PC-9 (cell line): ENCODE measurements around the gene MAP2K1. TPM values are rescaled to one million over a fixed set of nuclear protein-coding genes. Genes with fewer than 3 reads are reported as not detected.
A peak's percentile ranks its signal among the peaks of the same experiment; 100 is the strongest.

Experiments
- BruUV-seq: library from RNA; stranded (reverse); fragments of 400-500 nt; replicated peaks from 2 replicates; lab custom pipeline; 2021; lab: Mats Ljungman, UMichigan
- CTCF ChIA-PET: fragments of 300-600 bp; sonication (Branson Sonifier 250); formaldehyde crosslinking; loops from one replicate; lab custom pipeline; 2022; ENCODE audit warnings: antibody characterized with exemption; lab: Charles Lee
- POLR2A ChIA-PET: fragments of 300-600 bp; sonication (Branson Sonifier 250); formaldehyde crosslinking; loops from one replicate; lab custom pipeline; 2022; ENCODE audit warnings: antibody characterized with exemption; ENCODE audit not compliant: unreplicated experiment; lab: Charles Lee
- DNase-seq, 2 experiments: peaks; one replicate each; pipeline versions ENCODE4 v3.0.0 to v3.0.0-alpha.2; 2015 to 2022; ENCODE audit warnings: mixed read lengths in 1 of 2
- H2AFZ ChIP-seq: fragments of 200-600 bp; sonication (generic); 2 replicates; pipeline ENCODE4 v1.8.1; 2017; ENCODE audit warnings: antibody characterized with exemption
- H3F3A ChIP-seq: fragments of 200-600 bp; sonication (generic); 2 replicates; pipeline ENCODE4 v1.8.1; 2017; ENCODE audit warnings: antibody characterized with exemption, mild to moderate bottlenecking, low read depth; ENCODE audit not compliant: insufficient read depth
- H3K27ac ChIP-seq: fragments of 200-600 bp; sonication (generic); 2 replicates; pipeline ENCODE4 v1.6.1; 2016; ENCODE audit warnings: mixed run types
- H3K27me3 ChIP-seq: fragments of 200-600 bp; sonication (generic); 2 replicates; pipeline ENCODE4 v1.6.1; 2016; ENCODE audit warnings: low read depth, mixed run types; ENCODE audit not compliant: insufficient read depth
- H3K36me3 ChIP-seq: fragments of 200-600 bp; sonication (generic); 2 replicates; pipeline ENCODE4 v1.6.1; 2016; ENCODE audit warnings: low read depth, mixed run types
- H3K4me1 ChIP-seq: fragments of 200-600 bp; sonication (generic); replicated peaks from 2 replicates; pipeline ENCODE4 v1.6.1; 2016; ENCODE audit warnings: mixed run types; ENCODE audit not compliant: insufficient read depth
- H3K4me2 ChIP-seq: fragments of 200-600 bp; sonication (generic); 2 replicates; pipeline ENCODE4 v1.6.1; 2017; ENCODE audit warnings: mixed run types
- H3K4me3 ChIP-seq: fragments of 200-600 bp; sonication (generic); 2 replicates; pipeline ENCODE4 v1.6.1; 2016; ENCODE audit warnings: mixed run types
- H3K79me2 ChIP-seq: fragments of 200-600 bp; sonication (generic); 2 replicates; pipeline ENCODE4 v1.6.1; 2017; ENCODE audit warnings: low read depth, mixed run types
- H3K9me2 ChIP-seq: fragments of 200-600 bp; sonication (generic); 2 replicates; pipeline ENCODE4 v1.8.1; 2017; ENCODE audit warnings: mild to moderate bottlenecking; ENCODE audit not compliant: insufficient read depth
- H3K9me3 ChIP-seq: fragments of 200-600 bp; sonication (generic); 2 replicates; pipeline ENCODE4 v1.8.1; 2016; ENCODE audit warnings: low read depth; ENCODE audit not compliant: insufficient read depth
- H4K20me1 ChIP-seq: fragments of 200-600 bp; sonication (generic); 2 replicates; pipeline ENCODE4 v1.8.1; 2017; ENCODE audit not compliant: insufficient read depth
- EZH2 ChIP-seq: fragments of 200-600 bp; sonication (generic); IDR thresholded peaks from 2 replicates; pipeline ENCODE4 v1.8.0; 2017; ENCODE audit warnings: antibody characterized with exemption, low read depth
- intact Hi-C: fragments of 100-400 bp; cut with micrococcal nuclease; formaldehyde crosslinking; loops from one replicate; pipeline ENCODE4 v1.10.0; 2022; ENCODE audit not compliant: unreplicated experiment
- total RNA-seq: library from RNA; stranded (reverse); gene quantifications from 2 replicates; pipeline ENCODE4 v1.2.3, GENCODE V29; 2021
- TF ChIP-seq, protein P1 (sequence below): fragments of 200-600 bp; sonication (generic); conservative IDR thresholded peaks from 2 replicates; pipeline ENCODE4 v1.6.1; 2017; ENCODE audit warnings: mixed run types, antibody characterized with exemption, mild to moderate bottlenecking, moderate library complexity

The MAP2K1 gene
- total RNA-seq, 1 experiment from 2014 or later = 78.6 TPM

DNA sequence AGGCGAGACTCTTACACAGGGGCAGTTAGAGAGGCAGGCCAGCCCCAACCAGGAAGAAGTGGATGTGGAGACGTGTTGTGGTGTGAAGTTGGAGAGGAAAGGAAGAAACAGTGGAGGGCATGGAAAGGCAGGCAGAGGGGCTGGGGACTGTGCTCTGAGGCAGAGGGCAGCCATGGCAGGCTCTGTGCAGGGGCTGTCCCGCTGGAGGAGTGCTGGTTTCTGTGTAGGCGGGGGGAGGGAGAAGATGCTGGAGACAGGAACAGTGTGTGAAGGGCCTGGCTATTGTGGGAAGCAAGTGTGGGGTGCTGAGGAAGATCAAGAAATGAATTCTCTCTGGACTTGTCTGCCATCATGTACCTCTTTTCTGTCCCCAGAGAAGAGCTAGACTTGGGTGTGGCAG is 89.8 kb downstream of the MAP2K1 start:
- BruUV-seq = no TSS peak
- CTCF ChIA-PET = no interaction called here
- DNase-seq = no peak
- Histone ChIP-seq H2AFZ (no peak overlapping the region), H3K36me3 (no peaks in the 10 kb centered on the region), H3K4me3 (no peak overlapping the region), H3K4me1 (peaks cover 14% of the 10 kb centered on the region), H3K79me2 (no peaks in the 10 kb centered on the region), H4K20me1 (no peaks in the 10 kb centered on the region), H3K4me2 (no peak overlapping the region), H3K9me3 (no peaks in the 10 kb centered on the region), H3K27me3 (no peaks in the 10 kb centered on the region), H3K27ac (no peak overlapping the region), H3K9me2 (no peaks in the 10 kb centered on the region), H3F3A (peaks cover 15% of the 10 kb centered on the region; the same call in 1 of the 2 replicates)
- intact Hi-C loops = no loop called here
- TF ChIP-seq, protein P1, sequence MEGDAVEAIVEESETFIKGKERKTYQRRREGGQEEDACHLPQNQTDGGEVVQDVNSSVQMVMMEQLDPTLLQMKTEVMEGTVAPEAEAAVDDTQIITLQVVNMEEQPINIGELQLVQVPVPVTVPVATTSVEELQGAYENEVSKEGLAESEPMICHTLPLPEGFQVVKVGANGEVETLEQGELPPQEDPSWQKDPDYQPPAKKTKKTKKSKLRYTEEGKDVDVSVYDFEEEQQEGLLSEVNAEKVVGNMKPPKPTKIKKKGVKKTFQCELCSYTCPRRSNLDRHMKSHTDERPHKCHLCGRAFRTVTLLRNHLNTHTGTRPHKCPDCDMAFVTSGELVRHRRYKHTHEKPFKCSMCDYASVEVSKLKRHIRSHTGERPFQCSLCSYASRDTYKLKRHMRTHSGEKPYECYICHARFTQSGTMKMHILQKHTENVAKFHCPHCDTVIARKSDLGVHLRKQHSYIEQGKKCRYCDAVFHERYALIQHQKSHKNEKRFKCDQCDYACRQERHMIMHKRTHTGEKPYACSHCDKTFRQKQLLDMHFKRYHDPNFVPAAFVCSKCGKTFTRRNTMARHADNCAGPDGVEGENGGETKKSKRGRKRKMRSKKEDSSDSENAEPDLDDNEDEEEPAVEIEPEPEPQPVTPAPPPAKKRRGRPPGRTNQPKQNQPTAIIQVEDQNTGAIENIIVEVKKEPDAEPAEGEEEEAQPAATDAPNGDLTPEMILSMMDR = no peak
- TF ChIP-seq EZH2 = no peak
- POLR2A ChIA-PET = no interaction called here

DNA sequence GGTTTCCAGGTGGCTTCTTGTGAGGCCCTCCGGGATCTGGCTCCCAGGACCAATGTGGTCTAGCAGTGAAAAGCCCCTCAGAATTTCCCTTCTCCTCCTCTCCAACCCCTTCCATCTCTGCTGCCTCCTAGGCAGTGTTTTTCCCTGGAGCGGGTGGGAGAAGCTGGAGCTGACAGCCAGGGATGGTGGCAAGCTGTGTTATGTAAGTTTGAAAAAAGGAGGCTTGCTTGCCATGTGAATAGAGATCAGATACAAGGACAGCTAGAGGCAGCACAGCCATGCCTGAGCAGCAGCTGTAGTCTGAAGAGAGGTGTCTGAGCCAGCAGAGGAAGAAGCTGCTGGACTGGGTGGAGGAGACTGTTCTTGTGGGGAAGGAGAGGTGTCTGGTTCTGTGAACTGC is 90.3 kb downstream of the MAP2K1 start:
- ChIA-PET POLR2A (no interaction called here), CTCF (no interaction called here)
- Histone ChIP-seq H3K4me3 (no peak overlapping the region), H3F3A (peaks cover 20% of the 10 kb centered on the region; the same call in 1 of the 2 replicates), H3K27me3 (no peaks in the 10 kb centered on the region), H4K20me1 (no peaks in the 10 kb centered on the region), H3K36me3 (no peaks in the 10 kb centered on the region), H3K4me2 (no peak overlapping the region), H3K79me2 (no peaks in the 10 kb centered on the region), H2AFZ (no peak overlapping the region), H3K4me1 (peaks cover 19% of the 10 kb centered on the region), H3K9me2 (no peaks in the 10 kb centered on the region), H3K27ac (no peak overlapping the region), H3K9me3 (no peaks in the 10 kb centered on the region)
- BruUV-seq = no TSS peak
- no peak for DNase-seq
- TF ChIP-seq, protein P1 = no peak
- no peak for TF ChIP-seq EZH2
- intact Hi-C loops = no loop called here

DNA sequence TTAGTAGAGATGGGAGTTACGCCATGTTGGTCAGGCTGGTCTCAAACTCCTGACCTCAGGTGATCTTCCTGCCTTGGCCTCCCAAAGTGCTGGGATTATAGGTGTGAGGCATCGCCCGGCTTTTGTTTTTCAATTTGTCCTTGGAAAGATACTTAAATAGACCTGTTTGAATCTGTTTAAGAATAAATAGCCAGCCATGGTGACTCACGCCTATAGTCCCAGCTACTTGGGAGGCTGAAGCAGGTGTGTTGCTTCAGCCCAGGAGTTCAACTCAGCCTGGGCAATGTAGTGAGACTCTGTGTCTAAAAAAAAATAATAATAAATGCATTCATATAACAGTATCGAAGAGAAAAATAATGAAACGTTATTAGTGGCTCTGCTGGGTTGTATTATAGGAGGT is 93.6 kb downstream of the MAP2K1 start:
- Histone ChIP-seq H3K9me2 (no peaks in the 10 kb centered on the region), H3K9me3 (no peaks in the 10 kb centered on the region), H3K4me2 (peak overlapping the region; percentile 47; the same call in 1 of the 2 replicates), H3K27me3 (no peaks in the 10 kb centered on the region), H3F3A (peaks cover 43% of the 10 kb centered on the region; the same call in 1 of the 2 replicates), H3K4me3 (no peak overlapping the region), H4K20me1 (no peaks in the 10 kb centered on the region), H3K27ac (peak overlapping the region; percentile 47), H3K4me1 (peaks cover 47% of the 10 kb centered on the region), H2AFZ (no peak overlapping the region), H3K36me3 (no peaks in the 10 kb centered on the region), H3K79me2 (no peaks in the 10 kb centered on the region)
- no peak for TF ChIP-seq EZH2
- TF ChIP-seq, protein P1 = no peak
- BruUV-seq = no TSS peak
- ChIA-PET POLR2A (interaction anchor here (0.5 to 0.6 kb wide), 4 partner anchors 18 to 540 kb away, joined by 3 to 9 read pairs (median 4); no protein-coding TSS in a partner anchor), CTCF (interaction anchor here (0.7 kb wide), 1 partner anchor 1421 kb away, joined by 4 read pairs; no protein-coding TSS in a partner anchor)
- DNase-seq = no peak
- intact Hi-C loops = no loop called here
